GM19468 (cell line): Measurements from ENCODE around the gene CCDC149.

Experiments
- ATAC-seq: cut with Tn5 transposase; IDR thresholded peaks from one replicate; pipeline ENCODE4 v1.9.1; 2021; ENCODE audit warnings: mild to moderate bottlenecking, moderate library complexity, moderate number of reproducible peaks; ENCODE audit not compliant: unreplicated experiment; ENCODE audit errors: extremely low read depth

The CCDC149 gene

DNA sequence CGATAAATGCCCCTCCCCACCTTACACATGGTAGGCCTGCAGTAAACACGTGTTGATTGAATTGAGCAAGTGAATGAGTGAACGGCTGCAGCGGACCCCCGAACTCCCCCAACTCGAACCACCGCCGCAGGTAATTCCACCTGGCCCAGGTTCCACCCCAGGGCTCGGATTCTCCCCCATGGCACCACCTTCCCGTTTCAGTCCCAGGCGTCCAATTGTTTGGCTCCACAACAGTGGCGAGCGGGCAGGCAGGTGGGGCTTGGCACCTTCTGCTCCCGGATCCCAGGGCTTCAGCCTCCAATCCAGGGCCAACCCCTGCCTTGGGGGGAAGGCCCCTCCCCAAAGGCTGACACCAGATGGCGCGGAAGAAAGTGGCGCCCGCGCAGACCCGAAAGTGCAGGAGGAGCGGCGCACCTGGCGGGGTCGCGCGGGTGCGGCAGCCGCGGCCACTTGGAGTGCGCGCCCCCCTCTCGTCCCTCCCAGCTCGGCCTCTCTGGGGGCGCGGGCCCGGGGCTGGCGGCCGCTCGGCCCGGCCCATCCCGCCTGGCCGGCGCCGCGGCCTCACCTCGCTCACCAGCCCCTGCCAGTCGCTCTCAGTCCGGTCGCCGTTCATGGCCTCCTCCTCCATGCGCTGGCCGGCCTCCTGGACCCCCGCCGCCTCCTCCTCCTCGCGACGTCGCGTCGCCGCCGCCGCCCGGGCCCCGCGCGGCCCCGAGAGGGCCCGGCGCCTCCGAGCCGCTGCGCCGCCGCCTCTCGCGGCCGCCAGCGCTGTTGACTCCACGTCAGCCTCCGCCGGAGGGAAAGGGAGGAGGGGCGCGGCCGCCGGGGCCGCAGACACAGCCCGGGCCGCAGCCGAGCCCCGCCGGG is at the start of gene CCDC149:
TSS of gene CCDC149 (minus strand) at position 791 of the 867 bp plus-strand sequence. CDS start at position 613, 178 bp downstream.
- no peak for ATAC-seq

DNA sequence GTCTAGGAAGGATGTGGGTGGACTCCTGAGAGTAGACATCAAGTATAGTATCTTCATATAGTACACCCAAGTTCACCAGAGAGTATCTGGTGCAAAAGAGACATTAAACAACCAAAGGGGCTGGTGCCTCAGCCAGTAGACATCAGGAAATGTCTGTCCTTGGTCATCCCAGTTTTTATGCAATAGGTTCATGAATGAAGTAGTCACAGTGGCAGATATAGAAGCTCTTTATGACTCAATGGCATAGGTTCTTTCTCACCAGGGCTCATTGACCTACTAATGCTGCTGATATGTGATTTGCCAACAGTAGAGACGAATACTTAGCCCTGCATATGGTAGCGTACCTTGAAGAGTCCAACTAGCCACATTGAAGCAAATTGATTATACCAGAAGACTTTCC is 45.0 kb upstream of the CCDC149 start:
- ATAC-seq = no peak

DNA sequence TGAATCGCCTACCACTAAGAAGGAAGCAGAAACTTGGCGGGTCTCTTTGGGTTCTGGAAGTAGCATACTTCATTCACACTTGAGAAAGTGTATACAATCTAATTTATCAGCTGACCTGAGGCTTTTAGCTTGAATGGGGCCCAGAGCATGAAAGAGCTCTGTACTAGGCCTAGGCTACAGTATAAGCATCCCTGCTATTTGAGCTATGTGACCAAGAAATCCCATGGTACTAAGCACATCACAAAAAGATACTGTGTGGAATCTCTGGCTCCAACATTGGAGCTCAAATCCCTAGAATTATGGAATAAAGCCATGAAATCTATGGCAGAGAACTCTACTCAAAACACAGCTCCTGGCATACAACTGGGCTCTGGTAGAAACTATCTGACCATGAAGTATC is 43.9 kb upstream of the CCDC149 start:
- no peak for ATAC-seq

DNA sequence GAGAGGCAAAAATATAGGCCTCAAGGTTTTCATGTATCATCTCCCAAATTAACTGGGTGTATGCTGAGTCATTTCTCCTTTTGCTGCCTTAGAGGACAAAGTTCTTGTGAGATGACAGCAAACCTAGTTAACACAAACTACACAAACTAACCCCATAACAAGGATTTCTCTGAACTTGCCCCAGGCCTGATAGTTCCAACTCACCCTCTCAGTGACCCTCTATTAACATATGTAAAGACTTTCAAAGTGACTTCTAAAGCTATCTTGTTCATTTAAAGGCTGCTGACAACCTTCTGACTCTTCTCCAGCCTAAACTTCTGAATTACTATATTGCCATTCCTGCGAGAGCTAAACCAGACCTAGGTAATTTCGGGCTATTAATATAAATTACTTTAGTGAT is 43.2 kb upstream of the CCDC149 start:
- ATAC-seq = no peak

DNA sequence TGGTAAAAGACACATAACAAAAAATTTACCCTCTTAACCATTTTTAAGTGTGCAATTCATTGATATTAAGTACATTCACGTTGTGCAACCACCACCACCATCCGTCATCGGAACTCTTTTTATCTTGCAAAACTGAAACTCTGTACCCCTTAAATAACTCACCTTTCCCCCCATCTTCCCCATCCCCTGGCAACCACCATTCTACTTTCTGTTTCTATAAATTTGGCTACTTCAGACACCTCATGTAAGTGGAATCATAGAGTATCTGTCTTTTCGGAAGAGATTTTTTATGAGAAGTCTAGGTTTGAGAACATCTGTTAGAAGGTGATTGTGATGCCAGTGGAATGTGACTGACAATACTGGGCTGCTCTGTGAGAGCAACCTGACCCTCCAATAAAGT is 39.8 kb upstream of the CCDC149 start:
- no peak for ATAC-seq

DNA sequence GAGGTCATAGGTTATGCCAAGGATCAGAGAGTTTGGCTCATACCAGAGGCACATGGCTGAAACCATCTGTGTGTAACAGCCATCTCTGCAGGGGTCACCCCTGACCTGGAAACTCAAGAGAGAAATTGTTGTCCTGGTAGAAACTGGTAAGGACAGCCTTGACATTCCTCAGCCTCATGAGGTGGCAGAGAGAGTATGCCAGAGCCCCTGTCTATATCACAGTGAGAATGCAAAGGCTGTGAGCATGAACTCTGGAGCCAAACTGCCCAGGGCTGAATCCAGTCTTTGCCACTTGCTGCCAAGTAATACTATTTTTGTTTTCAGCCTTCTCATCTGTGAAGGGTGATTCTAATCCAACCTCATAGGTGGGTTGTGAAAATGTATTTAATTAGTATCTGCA is 37.1 kb upstream of the CCDC149 start:
- ATAC-seq = no peak

DNA sequence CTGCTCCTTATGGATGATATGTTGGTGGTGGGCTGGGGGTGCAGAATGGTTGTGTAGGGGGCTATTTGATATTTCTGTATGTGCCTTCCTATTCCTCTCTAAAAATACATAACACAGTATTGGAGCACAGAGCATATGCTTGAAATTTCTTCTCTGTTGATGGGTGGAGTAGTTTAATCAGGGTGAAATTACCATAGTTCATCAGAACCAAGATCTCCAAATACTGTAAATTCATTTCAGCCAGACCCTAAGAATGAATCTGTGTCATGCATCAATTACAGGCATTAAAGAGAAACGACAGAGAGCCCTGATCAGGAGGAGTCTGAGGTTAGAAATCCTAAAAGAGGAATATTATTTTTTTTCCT is 25.1 kb upstream of the CCDC149 start:
- ATAC-seq = no peak

DNA sequence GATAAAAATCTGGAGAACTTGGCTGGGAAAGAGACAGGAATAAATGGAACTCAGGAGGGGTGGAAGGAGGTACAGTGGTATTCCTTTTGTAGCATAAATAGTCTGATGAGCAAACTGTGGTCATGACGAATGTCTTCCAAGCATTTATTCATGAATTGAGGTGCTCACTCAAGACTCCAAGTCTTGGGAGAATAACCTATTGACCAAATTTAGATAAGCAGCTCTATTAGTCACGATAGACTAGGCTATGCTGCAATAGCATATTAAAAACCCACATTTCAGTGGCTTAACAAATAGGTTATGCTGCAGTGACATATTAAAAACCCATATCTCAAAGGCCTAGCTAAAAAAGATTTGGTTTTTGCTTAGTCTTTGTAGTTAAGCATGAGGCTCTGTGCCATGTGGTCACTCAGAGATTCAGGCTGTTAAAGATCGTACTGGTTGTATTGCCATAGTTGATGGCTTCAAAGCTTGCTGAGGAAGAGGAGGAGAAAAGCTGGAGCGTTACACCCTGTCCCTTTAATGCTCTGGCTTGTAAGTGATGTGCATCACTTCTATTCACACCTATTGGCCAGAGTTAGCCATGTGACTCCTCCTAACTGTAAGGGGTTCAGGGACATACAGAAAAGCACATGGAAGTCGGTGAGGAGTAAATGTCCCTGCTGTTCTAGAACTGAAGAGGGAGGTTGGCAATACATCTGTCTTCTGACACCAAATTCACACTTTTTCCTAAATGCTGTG is 24.5 kb upstream of the CCDC149 start:
- ATAC-seq = no peak

DNA sequence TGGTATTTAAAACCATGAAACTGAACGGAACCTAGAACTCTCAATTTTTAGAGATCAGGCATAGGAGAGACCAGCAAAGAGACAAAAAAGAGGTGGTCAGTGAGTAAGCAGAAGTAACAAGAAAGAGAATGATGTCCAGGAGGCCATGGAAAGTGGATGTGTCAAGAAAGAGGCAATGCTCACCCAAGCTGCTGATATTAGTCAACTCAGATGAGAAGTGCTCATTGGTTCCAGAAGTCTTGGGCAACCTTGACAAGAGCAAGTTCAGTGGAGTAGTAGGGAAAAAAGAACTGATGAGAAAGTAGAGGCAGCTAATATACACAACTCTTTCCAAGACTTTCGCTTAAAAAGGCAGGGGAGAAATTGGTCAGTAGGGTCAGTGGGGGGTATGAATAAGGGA is 23.0 kb upstream of the CCDC149 start:
- no peak for ATAC-seq

DNA sequence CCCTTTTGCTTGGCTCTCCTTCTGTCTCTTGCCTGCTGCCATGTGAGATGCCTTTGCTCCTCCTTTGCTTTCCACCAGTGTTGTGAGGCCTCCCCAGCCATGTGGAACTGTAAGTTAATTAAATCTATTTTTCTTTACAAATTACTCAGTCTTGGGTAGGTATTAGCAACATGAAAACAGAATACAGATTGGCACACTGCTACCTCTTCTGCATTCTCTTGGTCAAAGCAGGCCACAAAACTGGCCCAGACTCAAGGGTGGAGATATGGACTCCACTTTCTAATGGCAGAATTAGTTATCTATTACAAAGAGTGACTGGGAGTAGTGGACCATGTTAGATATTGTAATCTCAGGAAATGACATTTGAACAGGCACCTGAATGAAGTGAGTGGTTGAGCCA is 21.5 kb upstream of the CCDC149 start:
- ATAC-seq = no peak

DNA sequence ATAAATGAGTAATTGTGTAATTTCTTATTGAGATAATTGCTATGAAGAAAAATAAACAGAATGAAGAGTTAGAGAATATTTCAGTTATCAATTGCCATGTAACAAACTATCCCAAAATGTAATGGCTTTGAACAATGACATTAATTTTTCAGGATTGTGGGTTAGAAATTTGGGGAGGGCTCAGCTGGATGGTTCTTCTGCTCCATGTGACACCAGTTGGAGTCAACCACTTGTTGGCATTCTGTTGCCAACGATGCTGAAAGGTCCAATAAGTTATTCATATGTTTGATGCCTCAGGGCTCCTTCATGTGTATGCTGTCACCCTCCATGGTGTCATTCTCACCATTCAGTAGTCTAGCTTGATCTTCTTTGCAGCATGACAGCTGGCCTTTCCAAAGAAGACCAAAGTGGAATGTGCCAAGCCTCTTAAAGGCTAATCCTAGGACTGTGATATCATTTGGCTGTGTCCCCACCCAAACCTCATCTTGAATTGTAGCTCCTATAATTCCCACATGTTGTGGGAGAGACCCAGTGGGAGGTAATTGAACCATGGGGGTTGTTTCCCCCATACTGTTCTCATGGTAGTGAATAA is 20.9 kb upstream of the CCDC149 start:
- ATAC-seq = no peak

DNA sequence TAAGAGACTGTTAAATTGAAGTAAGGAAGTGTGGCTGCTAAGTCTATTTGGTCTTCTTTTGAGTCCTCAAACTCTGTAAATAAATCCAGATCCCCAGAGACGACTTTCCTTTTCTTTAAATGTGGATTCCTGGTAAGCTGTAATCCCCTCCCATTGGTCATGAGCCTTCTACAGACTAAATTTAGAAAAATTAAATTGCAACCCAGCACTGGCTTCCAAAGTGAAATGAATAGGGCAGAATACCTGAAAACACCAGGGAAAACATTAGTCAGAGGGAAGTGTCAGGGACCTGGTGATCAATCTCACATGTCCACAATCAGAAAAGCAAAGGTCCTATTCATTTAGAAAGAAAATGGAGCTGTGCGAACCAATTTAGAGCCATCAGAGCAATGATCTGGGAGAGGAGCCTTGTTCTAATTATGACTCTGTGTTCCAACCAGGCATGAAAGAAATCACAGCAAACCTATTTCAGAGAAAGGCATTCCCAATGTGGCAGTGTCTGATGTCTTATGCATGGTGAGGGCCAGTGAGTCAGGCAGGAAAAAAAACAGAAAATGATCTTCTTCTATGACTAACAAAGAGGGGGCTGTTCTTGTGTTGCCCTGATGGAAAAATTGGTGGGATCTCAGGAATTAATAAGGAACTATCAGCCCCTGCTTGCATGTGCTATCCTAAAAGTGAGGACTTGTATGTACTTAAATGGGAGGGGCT is 19.8 kb upstream of the CCDC149 start:
- no peak for ATAC-seq

DNA sequence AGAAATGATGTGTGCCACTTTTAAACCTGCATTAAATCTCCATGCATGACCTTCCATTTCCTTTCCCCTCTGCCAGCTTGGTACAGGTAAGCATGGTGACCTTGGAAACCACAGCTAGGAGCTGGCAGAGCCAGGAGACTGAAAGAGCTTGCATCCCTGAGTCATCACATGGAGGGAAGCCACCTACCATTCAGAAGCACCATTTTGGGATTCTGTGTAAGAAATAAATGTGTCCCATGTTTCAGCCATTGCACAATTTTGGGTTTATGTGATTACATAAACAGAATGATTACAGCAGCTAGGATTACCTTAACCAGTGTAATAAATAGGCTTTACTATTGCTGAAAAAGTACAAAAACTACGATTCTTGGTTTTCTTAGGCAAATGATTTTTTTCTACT is 17.3 kb upstream of the CCDC149 start:
- no peak for ATAC-seq

DNA sequence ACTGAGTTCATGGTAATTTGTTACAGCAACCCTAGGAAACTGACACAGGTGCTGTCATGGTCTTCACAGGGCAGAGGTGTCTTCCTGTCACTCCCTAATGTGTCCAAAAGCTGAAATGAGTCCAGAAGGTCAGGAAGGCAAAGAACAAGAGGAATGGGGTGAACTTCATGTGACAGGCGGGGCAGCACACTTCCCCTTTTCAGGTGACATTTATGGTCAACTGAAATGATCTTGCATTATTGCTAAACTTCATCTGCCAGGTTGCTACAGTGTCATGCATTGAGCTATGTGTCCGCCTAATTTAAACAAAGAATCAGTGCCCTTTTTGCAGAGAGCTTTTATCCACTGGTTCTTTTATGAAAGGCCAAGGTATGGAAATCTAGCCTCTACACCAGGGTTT is 15.9 kb upstream of the CCDC149 start:
- ATAC-seq = no peak

DNA sequence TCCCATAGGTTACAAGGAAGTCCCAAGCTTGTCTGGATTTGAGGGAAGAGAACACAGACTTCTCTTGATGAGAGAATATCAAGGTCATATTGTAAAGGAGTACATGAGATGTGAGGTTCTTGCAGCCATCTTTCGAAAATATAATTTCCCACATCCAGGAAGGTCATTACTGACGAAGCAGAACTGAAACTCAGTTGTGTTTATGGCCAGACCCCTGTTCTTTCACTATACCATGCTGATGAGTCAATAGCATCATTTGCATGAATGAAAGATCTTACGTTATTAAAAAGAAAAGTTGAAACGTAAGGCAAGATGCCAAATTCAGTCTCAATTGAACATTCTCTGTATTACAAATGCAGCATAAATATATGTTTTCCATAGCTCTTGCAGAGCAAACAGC is 14.2 kb upstream of the CCDC149 start:
- no peak for ATAC-seq

DNA sequence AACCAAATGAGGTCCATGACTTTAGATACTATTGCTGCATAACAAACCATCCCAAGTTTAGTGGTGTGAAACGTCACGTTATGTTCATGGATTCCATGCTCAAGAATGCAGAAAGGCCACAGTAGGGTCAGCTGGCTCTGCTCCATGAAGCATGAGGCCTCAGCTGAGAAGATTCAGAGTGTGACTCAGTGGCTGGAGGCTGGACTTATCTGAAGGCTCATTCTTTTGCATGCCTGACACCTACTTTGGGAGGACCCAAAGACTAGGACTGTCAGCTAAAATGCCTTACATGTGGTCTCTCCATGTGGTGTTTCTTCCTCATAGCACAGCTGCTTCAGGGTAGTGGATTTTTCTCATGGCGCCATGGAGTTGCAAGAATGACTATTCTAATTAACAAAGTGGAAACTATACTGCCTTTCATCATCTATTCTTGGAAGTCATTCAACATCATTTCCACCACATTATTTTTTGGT is 11.5 kb upstream of the CCDC149 start:
- ATAC-seq = no peak

DNA sequence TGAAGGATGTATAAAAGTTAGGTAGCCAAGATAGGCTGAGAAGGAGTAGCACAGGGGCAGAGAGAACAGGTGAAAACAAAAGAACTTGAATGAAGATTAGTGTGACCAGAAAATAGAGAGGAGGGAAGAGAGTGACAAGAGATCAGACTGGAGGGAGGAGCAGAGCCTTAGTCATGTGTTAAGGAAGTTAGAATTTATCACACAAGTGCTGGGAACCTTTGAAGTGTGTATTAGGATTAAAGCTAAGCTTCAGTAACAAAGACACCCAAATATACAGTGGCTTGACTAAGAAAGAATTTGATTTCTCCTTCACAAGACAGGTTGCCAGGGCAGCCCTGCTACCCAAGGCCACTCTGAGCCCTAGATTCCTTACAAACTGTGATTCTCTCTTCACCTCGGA is 10.7 kb upstream of the CCDC149 start:
- ATAC-seq = no peak

DNA sequence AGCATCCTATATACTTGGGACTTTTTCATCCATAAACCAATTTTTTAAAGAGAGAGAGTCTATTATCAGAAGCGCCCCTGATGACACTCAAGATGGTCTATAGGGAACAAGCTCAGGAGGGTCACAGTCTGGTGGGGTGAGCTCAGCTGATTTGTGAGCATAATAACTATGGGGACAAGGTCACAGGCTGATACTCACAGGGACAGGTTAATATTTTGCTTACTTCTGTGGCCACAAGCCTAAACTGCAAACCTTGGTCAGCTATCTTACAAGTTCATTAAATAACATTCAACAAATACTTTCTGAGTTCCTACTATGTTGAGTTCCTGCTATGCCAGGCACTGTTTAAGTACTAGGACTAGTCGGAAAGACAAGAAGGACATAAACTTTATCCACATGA is 10.2 kb upstream of the CCDC149 start:
- ATAC-seq = no peak

DNA sequence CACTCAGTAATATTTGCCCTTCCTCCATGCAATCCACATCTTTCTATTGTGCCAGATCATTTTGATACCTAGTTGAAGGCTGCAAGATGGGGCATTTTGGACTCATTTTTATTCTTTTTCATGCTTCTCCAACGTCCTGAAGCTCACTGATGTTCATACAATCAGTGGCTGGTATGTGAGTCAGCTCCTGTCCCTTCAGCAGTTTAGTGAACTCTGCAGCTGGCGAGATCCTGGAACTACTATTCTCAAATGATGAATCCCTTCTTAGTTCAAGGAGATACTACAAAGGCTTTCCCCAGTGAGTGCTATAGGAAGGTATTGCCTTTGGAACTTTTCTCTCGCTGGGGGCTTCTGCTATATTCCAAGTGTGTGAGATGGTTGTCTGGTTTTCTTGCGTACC is 9.6 kb upstream of the CCDC149 start:
- ATAC-seq = no peak

DNA sequence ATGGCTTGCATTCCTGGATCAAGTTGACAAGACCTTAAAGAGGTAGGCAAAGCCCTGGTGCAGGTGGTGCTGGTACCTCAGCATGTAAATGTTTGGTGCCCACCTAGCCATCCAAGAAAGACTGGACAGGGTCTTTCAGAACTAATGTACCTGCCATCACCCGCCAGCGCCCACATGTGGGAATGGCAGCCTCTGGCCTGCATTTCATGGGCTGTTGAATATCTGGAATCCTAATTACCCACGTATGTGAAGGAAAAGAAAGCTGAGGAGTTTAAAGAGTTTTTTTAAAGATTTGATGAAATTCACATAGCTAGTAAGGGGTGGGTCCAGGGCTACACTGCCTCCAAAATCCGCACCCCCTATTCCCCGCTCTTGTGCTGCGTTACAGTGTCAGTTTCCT is 8.6 kb upstream of the CCDC149 start:
- ATAC-seq = no peak

DNA sequence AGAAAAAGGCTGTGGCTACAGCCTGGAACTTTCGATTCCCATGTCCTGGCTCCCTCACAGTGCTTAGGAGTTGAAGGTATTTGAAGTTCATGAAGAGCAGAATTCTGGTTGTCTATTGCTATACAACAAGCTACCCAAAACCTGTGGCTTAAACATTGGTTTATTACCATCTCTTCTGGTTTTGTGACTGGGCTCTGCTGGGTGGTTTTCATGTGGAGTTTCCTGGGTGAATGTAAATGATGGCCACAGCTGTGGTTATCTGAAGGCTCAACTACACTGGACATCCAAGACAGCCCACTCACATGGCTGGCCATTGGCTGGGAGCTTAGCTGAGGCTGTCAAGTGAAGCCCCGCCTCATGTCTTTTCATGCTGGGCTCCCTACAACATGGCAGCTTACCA is 7.2 kb upstream of the CCDC149 start:
- no peak for ATAC-seq
